ENCODE results near the gene MYOM1. TPM values are rescaled to one million over a fixed set of nuclear protein-coding genes. Genes with fewer than 3 reads are reported as not detected.
A peak's percentile ranks its signal among the peaks of the same experiment; 100 is the strongest.

The MYOM1 gene
- total RNA-seq (2014; rRNA removed; shearing (Covaris generic)) = 0.06 and 0.23 TPM in 2 replicates

DNA sequence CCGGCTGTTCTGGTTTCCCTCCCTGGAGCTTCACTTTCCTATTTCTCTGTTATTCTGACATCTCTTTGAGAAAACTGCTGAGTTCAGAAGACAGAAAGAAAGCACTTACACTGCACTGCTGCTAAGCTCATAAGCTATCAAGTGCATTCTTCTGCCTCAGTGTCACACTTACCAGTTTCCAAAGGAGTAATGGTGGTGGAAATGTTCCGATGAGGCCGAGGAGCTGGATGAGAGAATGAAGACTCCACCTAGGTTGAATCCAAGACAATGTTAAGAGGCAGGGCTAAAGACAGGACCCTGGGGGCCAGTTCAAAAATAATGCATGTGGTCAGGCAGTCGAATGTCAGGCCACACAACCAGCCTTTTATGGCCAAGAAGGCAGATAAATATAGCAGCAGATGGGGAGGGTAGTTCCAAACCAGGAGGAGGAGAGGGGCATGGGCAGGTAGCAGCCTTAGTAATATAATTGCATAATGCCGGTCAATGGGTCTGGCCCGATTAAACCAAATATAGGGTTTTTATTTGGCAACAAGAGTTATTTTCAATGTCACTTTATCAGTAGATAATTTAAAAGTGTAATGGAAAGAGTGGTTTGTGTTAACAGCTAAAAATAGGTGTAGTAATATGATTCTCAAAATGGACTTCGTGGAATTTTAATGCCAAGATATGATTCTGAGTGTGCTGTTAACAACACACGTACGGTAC is at the start of gene MYOM1:
Gene MYOM1, minus strand, starts transcription at position 338 of the 705 bp plus-strand sequence. CDS start 4,745 bp downstream, outside the sequence.
- H3K9me3 ChIP-seq (replicated peaks) = no peaks in the 10 kb centered on the region
- no peak within 1 kb of the TSS for H3K4me3 ChIP-seq
- no peak for DNase-seq
- no peaks in the 10 kb centered on the region for H3K27me3 ChIP-seq
- peaks cover 6% of the 10 kb centered on the region; the same call in 1 of the 2 replicates for H3K4me1 ChIP-seq
- no peaks in the 10 kb centered on the region for H3K36me3 ChIP-seq
- no peak within 1 kb of the TSS for H3K27ac ChIP-seq

- Histone ChIP-seq H3K4me3 (no peak overlapping the region), H3K27ac (no peak overlapping the region), H3K27me3 (no peaks in the 10 kb centered on the region), H3K4me1 (no peaks in the 10 kb centered on the region), H3K36me3 (no peaks in the 10 kb centered on the region; the same call in 1 of the 2 replicates), H3K9me3 (replicated peaks) (no peaks in the 10 kb centered on the region)
- DNase-seq = no peak
Observed at GRCh38 chr18:3269241-3269913, 49.6 kb upstream of the MYOM1 start.

DNA sequence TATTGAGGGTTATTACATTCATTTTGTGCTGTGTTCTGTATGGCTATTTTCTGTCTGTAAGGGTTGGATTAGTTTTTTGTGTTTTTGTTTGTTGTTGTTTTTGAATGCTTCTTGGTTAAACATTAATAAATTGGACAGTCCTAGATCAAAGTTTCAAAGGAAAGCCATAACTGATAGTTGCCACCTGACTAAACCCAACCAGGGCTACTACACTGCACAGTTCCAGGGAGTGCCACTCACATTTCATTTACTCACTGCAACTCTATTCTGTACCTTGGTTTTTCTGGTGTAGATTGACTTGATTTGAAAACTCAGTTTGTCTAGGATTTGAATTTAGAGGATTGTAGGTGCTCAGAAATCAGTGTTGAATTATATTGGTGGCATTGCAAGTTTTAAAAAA is 48.5 kb upstream of the MYOM1 start:
- no peaks in the 10 kb centered on the region for H3K36me3 ChIP-seq
- H3K9me3 ChIP-seq (replicated peaks) = no peaks in the 10 kb centered on the region
- H3K27ac ChIP-seq = no peak overlapping the region

GRCh38 chr18:3266062-3266608 is 46.4 kb upstream of the MYOM1 start:
- Histone ChIP-seq H3K27ac (no peak overlapping the region), H3K36me3 (no peaks in the 10 kb centered on the region), H3K27me3 (no peaks in the 10 kb centered on the region), H3K4me1 (no peaks in the 10 kb centered on the region), H3K4me3 (no peak overlapping the region), H3K9me3 (replicated peaks) (no peaks in the 10 kb centered on the region)
- DNase-seq = no peak

More for the DNA sequence above, 48.5 kb upstream of the MYOM1 start:
- Histone ChIP-seq H3K4me3 (no peak overlapping the region), H3K4me1 (no peaks in the 10 kb centered on the region), H3K27me3 (no peaks in the 10 kb centered on the region)
- no peak for DNase-seq

GRCh38 chr18:3265564-3266033 is 45.8 kb upstream of the MYOM1 start:
- Histone ChIP-seq H3K27ac (no peak overlapping the region), H3K9me3 (replicated peaks) (no peaks in the 10 kb centered on the region), H3K4me3 (no peak overlapping the region), H3K36me3 (no peaks in the 10 kb centered on the region), H3K27me3 (no peaks in the 10 kb centered on the region), H3K4me1 (no peaks in the 10 kb centered on the region)
- DNase-seq = no peak

GRCh38 chr18:3264362-3264761 is 44.6 kb upstream of the MYOM1 start:
- no peaks in the 10 kb centered on the region for H3K4me1 ChIP-seq
- no peaks in the 10 kb centered on the region for H3K27me3 ChIP-seq
- H3K36me3 ChIP-seq = no peaks in the 10 kb centered on the region
- H3K9me3 ChIP-seq (replicated peaks) = no peaks in the 10 kb centered on the region
- H3K27ac ChIP-seq = no peak overlapping the region
- DNase-seq = no peak
- H3K4me3 ChIP-seq = no peak overlapping the region

DNA sequence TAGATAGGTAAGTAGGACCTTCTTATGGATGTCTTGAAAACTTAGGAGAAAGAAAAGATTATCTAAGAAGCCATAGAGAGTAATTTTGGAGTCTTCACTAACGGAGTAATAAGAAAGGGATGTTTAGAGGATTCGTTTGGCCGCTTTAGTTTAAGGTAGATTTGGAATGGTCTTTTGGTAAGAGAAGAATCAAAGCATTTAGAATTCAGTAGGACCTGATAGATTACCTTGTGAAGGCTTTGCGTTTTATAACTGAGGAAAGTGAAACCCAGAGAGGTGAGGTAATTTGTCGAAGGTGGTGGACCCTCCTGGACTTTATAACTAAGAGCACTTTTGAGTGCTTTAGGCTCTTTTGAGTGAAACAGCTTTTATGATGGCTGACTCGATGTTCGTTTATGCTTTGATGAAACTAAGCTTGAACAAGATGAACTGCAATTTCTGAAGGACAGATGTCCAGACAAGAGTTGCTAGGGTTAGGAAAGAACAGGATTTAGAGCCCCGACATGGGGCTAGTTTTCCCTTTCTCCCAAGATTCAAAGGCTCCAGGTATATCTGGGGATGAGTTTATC is 43.4 kb upstream of the MYOM1 start:
- Histone ChIP-seq H3K4me3 (peak overlapping the region; percentile 91), H3K9me3 (replicated peaks) (no peaks in the 10 kb centered on the region), H3K36me3 (peaks cover 5% of the 10 kb centered on the region; the same call in 1 of the 2 replicates), H3K4me1 (no peaks in the 10 kb centered on the region), H3K27me3 (no peaks in the 10 kb centered on the region), H3K27ac (no peak overlapping the region; the same call in 1 of the 2 replicates)
- DNase-seq = no peak

- H3K36me3 ChIP-seq = peaks cover 10% of the 10 kb centered on the region
- peak overlapping the region; percentile 91 for H3K4me3 ChIP-seq
- peaks cover 4% of the 10 kb centered on the region; the same call in 1 of the 2 replicates for H3K4me1 ChIP-seq
- no peaks in the 10 kb centered on the region for H3K9me3 ChIP-seq (replicated peaks)
- peak overlapping the region; percentile 99 for H3K27ac ChIP-seq
- DNase-seq = peak in 1 of 2 experiments; percentile 20
- no peaks in the 10 kb centered on the region for H3K27me3 ChIP-seq
Observed at GRCh38 chr18:3262234-3263131, 42.7 kb upstream of the MYOM1 start.

DNA sequence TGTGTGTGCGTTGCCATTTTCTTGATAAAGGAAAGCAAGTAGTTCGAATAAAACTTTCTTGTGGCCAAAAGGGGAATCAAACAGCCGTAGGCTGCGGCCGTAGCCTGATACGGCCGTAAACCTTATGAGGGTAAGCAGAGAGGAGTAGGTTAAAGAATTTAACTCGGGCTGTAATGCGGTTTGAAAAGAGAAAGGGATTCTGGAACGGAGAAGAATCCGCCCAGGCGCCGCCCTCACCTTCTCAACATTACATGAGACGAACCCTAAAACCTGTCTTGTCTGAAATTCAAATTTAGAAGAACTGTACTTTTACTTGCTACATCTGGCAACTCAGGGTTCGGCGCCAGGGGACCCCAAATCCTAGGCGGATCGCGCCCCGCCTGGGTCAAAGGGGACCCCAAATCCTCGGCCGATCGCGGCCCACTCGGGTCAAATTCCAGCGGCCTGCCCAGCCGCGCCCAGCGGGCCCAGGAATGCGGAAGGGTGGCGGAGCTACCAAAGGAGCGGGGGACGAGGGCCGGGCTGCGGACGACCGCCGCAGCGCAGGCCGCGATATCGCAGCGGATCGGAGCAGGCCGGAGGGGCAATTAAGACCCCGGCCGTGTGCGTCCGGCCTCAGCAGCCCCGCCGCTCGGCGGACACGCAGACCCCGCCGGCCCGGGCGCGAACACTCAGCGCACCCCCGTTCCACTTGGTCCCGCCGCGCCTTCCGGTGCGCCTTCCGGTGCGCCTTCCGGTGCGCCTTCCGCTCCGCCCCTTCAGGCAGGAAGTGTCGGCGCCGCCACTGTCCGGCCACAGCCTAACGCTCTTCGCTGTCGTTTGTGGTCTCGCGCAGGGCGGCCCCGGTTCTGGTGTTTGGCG is 41.8 kb upstream of the MYOM1 start, which contains the start of gene MYL12B:
Gene MYL12B, plus strand, starts transcription at position 761 of the 861 bp plus-strand sequence. CDS start 10,766 bp downstream, outside the sequence.
- Histone ChIP-seq H3K9me3 (replicated peaks) (no peaks in the 10 kb centered on the region), H3K27me3 (no peaks in the 10 kb centered on the region), H3K36me3 (peaks cover 17% of the 10 kb centered on the region), H3K4me3 (peak within 1 kb of the TSS; percentile 91), H3K27ac (peak within 1 kb of the TSS; percentile 99), H3K4me1 (peaks cover 11% of the 10 kb centered on the region)
- DNase-seq = peak; percentile 68 to 76

- peak overlapping the region; percentile 91 for H3K4me3 ChIP-seq
- no peaks in the 10 kb centered on the region for H3K27me3 ChIP-seq
- H3K36me3 ChIP-seq = peaks cover 23% of the 10 kb centered on the region
- H3K4me1 ChIP-seq = peaks cover 17% of the 10 kb centered on the region
- H3K27ac ChIP-seq = peak overlapping the region; percentile 99
- peak in 1 of 2 experiments; percentile 9 for DNase-seq
- no peaks in the 10 kb centered on the region for H3K9me3 ChIP-seq (replicated peaks)
Observed at GRCh38 chr18:3260995-3261372, 41.2 kb upstream of the MYOM1 start.

- peaks cover 29% of the 10 kb centered on the region for H3K4me1 ChIP-seq
- peaks cover 54% of the 10 kb centered on the region for H3K36me3 ChIP-seq
Observed at GRCh38 chr18:3257627-3258120, 37.9 kb upstream of the MYOM1 start.

GRCh38 chr18:3256693-3257626 is 37.2 kb upstream of the MYOM1 start:
- H3K27me3 ChIP-seq = no peaks in the 10 kb centered on the region
- H3K4me1 ChIP-seq = peaks cover 32% of the 10 kb centered on the region
- H3K4me3 ChIP-seq = no peak overlapping the region
- peak; percentile 19 to 50 for DNase-seq
- peaks cover 54% of the 10 kb centered on the region for H3K36me3 ChIP-seq
- no peaks in the 10 kb centered on the region for H3K9me3 ChIP-seq (replicated peaks)
- peak overlapping the region; percentile 78 for H3K27ac ChIP-seq

More at GRCh38 chr18:3257627-3258120, 37.9 kb upstream of the MYOM1 start:
- no peak for DNase-seq
- Histone ChIP-seq H3K4me3 (no peak overlapping the region), H3K27me3 (no peaks in the 10 kb centered on the region), H3K9me3 (replicated peaks) (no peaks in the 10 kb centered on the region), H3K27ac (peak overlapping the region; percentile 78)
